ENCODE measurements around the gene DPEP3. TPM values are rescaled to one million over a fixed set of nuclear protein-coding genes. Genes with fewer than 3 reads are reported as not detected.
A peak's percentile ranks its signal among the peaks of the same experiment; 100 is the strongest.

Gene DPEP3
- total RNA-seq, 1 experiment from 2014 or later, result 1.6 TPM

DNA sequence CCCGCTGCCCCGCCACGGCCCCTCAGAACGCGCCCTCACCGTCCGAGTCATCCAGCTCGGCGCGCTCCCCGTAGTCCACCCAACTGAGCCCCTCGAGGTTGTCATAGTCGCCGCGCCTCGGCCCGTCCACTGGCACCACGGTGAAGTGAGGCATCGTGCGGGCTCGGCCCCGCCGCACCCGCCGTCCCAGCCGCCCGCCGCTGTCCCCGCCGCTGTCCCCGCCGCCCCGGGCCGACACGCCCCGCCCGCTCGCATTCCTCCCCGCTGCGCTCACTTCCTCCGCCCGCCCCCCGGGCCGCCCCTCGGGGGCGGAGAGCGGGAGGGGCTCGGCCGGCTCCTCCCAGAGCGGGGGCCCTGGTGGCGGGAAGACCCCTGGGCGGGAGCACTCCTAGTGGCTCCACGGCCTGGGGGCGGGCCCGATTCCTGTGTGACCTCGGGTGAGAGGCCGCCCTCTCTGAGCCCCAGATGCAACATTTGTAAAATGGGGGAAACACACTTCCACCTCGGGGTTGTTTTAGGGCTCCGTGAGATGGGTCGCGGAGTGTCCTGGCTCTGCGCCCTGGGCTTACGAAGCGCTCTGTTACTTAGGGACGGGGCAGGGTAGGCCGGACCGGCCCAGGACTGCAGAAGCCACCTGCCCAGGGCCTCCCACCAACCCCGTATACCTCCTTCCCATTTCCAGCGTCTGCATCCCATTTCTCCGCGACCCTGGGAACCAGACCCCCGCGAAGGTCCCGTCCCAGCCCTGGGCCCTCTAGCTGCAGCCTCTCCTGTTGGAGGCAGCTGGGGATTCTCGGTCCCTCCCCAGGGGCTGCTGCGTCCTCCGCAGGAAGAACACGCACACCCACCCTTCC lies 11.7 kb downstream of the DPEP3 start, which contains the start of gene SLC12A4 (continued):
- TF ChIP-seq, protein P1, sequence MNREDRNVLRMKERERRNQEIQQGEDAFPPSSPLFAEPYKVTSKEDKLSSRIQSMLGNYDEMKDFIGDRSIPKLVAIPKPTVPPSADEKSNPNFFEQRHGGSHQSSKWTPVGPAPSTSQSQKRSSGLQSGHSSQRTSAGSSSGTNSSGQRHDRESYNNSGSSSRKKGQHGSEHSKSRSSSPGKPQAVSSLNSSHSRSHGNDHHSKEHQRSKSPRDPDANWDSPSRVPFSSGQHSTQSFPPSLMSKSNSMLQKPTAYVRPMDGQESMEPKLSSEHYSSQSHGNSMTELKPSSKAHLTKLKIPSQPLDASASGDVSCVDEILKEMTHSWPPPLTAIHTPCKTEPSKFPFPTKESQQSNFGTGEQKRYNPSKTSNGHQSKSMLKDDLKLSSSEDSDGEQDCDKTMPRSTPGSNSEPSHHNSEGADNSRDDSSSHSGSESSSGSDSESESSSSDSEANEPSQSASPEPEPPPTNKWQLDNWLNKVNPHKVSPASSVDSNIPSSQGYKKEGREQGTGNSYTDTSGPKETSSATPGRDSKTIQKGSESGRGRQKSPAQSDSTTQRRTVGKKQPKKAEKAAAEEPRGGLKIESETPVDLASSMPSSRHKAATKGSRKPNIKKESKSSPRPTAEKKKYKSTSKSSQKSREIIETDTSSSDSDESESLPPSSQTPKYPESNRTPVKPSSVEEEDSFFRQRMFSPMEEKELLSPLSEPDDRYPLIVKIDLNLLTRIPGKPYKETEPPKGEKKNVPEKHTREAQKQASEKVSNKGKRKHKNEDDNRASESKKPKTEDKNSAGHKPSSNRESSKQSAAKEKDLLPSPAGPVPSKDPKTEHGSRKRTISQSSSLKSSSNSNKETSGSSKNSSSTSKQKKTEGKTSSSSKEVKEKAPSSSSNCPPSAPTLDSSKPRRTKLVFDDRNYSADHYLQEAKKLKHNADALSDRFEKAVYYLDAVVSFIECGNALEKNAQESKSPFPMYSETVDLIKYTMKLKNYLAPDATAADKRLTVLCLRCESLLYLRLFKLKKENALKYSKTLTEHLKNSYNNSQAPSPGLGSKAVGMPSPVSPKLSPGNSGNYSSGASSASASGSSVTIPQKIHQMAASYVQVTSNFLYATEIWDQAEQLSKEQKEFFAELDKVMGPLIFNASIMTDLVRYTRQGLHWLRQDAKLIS (CRISPR knock-in tag; IDR thresholded peaks at IDR 0.05; ENCODE audit: borderline replicate concordance), result no peak
- TF ChIP-seq GRHL2 (CRISPR knock-in tag; IDR thresholded peaks at IDR 0.05; ENCODE audit: insufficient replicate concordance, severe bottlenecking), result no peak
- TF ChIP-seq, protein P2, sequence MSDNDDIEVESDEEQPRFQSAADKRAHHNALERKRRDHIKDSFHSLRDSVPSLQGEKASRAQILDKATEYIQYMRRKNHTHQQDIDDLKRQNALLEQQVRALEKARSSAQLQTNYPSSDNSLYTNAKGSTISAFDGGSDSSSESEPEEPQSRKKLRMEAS (CRISPR knock-in tag; IDR thresholded peaks at IDR 0.05), result no peak
- TF ChIP-seq TEAD1 (CRISPR knock-in tag; IDR thresholded peaks at IDR 0.05), result no peak
- TF ChIP-seq, protein P3, sequence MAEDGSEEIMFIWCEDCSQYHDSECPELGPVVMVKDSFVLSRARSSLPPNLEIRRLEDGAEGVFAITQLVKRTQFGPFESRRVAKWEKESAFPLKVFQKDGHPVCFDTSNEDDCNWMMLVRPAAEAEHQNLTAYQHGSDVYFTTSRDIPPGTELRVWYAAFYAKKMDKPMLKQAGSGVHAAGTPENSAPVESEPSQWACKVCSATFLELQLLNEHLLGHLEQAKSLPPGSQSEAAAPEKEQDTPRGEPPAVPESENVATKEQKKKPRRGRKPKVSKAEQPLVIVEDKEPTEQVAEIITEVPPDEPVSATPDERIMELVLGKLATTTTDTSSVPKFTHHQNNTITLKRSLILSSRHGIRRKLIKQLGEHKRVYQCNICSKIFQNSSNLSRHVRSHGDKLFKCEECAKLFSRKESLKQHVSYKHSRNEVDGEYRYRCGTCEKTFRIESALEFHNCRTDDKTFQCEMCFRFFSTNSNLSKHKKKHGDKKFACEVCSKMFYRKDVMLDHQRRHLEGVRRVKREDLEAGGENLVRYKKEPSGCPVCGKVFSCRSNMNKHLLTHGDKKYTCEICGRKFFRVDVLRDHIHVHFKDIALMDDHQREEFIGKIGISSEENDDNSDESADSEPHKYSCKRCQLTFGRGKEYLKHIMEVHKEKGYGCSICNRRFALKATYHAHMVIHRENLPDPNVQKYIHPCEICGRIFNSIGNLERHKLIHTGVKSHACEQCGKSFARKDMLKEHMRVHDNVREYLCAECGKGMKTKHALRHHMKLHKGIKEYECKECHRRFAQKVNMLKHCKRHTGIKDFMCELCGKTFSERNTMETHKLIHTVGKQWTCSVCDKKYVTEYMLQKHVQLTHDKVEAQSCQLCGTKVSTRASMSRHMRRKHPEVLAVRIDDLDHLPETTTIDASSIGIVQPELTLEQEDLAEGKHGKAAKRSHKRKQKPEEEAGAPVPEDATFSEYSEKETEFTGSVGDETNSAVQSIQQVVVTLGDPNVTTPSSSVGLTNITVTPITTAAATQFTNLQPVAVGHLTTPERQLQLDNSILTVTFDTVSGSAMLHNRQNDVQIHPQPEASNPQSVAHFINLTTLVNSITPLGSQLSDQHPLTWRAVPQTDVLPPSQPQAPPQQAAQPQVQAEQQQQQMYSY (CRISPR knock-in tag; IDR thresholded peaks at IDR 0.05), result no peak
- TF ChIP-seq, protein P4, sequence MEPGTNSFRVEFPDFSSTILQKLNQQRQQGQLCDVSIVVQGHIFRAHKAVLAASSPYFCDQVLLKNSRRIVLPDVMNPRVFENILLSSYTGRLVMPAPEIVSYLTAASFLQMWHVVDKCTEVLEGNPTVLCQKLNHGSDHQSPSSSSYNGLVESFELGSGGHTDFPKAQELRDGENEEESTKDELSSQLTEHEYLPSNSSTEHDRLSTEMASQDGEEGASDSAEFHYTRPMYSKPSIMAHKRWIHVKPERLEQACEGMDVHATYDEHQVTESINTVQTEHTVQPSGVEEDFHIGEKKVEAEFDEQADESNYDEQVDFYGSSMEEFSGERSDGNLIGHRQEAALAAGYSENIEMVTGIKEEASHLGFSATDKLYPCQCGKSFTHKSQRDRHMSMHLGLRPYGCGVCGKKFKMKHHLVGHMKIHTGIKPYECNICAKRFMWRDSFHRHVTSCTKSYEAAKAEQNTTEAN (CRISPR knock-in tag; IDR thresholded peaks at IDR 0.05), result no peak
- TF ChIP-seq TP53 (CRISPR knock-in tag; IDR thresholded peaks at IDR 0.05), result no peak
- TF ChIP-seq ESRRA (CRISPR knock-in tag; IDR thresholded peaks at IDR 0.05; ENCODE audit: borderline replicate concordance), result no peak; the same call in 1 of the 2 replicates
- TF ChIP-seq, protein P5, sequence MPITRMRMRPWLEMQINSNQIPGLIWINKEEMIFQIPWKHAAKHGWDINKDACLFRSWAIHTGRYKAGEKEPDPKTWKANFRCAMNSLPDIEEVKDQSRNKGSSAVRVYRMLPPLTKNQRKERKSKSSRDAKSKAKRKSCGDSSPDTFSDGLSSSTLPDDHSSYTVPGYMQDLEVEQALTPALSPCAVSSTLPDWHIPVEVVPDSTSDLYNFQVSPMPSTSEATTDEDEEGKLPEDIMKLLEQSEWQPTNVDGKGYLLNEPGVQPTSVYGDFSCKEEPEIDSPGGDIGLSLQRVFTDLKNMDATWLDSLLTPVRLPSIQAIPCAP (CRISPR knock-in tag; IDR thresholded peaks at IDR 0.05), result no peak
- TF ChIP-seq, protein P6, sequence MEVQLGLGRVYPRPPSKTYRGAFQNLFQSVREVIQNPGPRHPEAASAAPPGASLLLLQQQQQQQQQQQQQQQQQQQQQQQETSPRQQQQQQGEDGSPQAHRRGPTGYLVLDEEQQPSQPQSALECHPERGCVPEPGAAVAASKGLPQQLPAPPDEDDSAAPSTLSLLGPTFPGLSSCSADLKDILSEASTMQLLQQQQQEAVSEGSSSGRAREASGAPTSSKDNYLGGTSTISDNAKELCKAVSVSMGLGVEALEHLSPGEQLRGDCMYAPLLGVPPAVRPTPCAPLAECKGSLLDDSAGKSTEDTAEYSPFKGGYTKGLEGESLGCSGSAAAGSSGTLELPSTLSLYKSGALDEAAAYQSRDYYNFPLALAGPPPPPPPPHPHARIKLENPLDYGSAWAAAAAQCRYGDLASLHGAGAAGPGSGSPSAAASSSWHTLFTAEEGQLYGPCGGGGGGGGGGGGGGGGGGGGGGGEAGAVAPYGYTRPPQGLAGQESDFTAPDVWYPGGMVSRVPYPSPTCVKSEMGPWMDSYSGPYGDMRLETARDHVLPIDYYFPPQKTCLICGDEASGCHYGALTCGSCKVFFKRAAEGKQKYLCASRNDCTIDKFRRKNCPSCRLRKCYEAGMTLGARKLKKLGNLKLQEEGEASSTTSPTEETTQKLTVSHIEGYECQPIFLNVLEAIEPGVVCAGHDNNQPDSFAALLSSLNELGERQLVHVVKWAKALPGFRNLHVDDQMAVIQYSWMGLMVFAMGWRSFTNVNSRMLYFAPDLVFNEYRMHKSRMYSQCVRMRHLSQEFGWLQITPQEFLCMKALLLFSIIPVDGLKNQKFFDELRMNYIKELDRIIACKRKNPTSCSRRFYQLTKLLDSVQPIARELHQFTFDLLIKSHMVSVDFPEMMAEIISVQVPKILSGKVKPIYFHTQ (CRISPR knock-in tag; IDR thresholded peaks at IDR 0.05), result 0 out of 2 replicates have a peak, but pooled peaks have one; percentile 37
- TF ChIP-seq GABPB1 (CRISPR knock-in tag; IDR thresholded peaks at IDR 0.05), result no peak
- TF ChIP-seq NR2C2 (CRISPR knock-in tag; IDR thresholded peaks at IDR 0.05), result no peak
- TF ChIP-seq, protein P7, sequence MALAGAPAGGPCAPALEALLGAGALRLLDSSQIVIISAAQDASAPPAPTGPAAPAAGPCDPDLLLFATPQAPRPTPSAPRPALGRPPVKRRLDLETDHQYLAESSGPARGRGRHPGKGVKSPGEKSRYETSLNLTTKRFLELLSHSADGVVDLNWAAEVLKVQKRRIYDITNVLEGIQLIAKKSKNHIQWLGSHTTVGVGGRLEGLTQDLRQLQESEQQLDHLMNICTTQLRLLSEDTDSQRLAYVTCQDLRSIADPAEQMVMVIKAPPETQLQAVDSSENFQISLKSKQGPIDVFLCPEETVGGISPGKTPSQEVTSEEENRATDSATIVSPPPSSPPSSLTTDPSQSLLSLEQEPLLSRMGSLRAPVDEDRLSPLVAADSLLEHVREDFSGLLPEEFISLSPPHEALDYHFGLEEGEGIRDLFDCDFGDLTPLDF (CRISPR knock-in tag; IDR thresholded peaks at IDR 0.05), result no peak
- no peak for TF ChIP-seq ZNF219 (CRISPR knock-in tag; IDR thresholded peaks at IDR 0.05; ENCODE audit: borderline replicate concordance)
- TF ChIP-seq SMAD3 (CRISPR knock-in tag; IDR thresholded peaks at IDR 0.05; ENCODE audit: borderline replicate concordance), result no peak
- TF ChIP-seq, protein P8, sequence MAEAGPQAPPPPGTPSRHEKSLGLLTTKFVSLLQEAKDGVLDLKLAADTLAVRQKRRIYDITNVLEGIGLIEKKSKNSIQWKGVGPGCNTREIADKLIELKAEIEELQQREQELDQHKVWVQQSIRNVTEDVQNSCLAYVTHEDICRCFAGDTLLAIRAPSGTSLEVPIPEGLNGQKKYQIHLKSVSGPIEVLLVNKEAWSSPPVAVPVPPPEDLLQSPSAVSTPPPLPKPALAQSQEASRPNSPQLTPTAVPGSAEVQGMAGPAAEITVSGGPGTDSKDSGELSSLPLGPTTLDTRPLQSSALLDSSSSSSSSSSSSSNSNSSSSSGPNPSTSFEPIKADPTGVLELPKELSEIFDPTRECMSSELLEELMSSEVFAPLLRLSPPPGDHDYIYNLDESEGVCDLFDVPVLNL (CRISPR knock-in tag; IDR thresholded peaks at IDR 0.05; ENCODE audit: borderline replicate concordance, low read depth), result no peak
- TF ChIP-seq SP1 (CRISPR knock-in tag; conservative IDR thresholded peaks at IDR 0.05), result peak; percentile 97
- TF ChIP-seq, protein P9, sequence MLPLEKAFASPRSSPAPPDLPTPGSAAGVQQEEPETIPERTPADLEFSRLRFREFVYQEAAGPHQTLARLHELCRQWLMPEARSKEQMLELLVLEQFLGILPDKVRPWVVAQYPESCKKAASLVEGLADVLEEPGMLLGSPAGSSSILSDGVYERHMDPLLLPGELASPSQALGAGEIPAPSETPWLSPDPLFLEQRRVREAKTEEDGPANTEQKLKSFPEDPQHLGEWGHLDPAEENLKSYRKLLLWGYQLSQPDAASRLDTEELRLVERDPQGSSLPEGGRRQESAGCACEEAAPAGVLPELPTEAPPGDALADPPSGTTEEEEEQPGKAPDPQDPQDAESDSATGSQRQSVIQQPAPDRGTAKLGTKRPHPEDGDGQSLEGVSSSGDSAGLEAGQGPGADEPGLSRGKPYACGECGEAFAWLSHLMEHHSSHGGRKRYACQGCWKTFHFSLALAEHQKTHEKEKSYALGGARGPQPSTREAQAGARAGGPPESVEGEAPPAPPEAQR (CRISPR knock-in tag; IDR thresholded peaks at IDR 0.05), result peak; percentile 79; the same call in 1 of the 2 replicates
- no peak for TF ChIP-seq ZNF416 (CRISPR knock-in tag; IDR thresholded peaks at IDR 0.05)

All from WTC11 (cell line).